WTC11 (cell line): ENCODE measurements around the gene MAZ. TPM values are rescaled to one million over a fixed set of nuclear protein-coding genes. Genes with fewer than 3 reads are reported as not detected.

Experiments
- ATAC-seq: fragments of 200-7000 bp; cut with Tn5 transposase; 2 replicates; pipeline ENCODE4 v1.10.0; 2021; ENCODE audit warnings: mild to moderate bottlenecking, moderate library complexity
- CTCF ChIA-PET: fragments of 300-600 bp; sonication (Branson Sonifier 250); formaldehyde crosslinking; loops from one replicate; lab custom pipeline; 2021; ENCODE audit warnings: antibody characterized with exemption; lab: Charles Lee
- POLR2A ChIA-PET: fragments of 350-600 bp; sonication (Branson Sonifier 250); formaldehyde crosslinking; loops from one replicate; lab custom pipeline; 2021; ENCODE audit warnings: antibody characterized with exemption; lab: Charles Lee
- DNase-seq: peaks from one replicate; pipeline ENCODE4 v3.0.0; 2021; ENCODE audit warnings: low spot score
- H3K27ac Mint-ChIP-seq: 2 replicates; pipeline ENCODE4 v1.8.0; 2021; ENCODE audit warnings: mixed read lengths
- H3K27me3 Mint-ChIP-seq: 2 replicates; pipeline ENCODE4 v1.8.0; 2021; ENCODE audit warnings: low read depth, mild to moderate bottlenecking, moderate library complexity, mixed read lengths
- H3K36me3 Mint-ChIP-seq: 2 replicates; pipeline ENCODE4 v1.8.0; 2021; ENCODE audit warnings: mixed read lengths
- H3K4me1 Mint-ChIP-seq: 2 replicates; pipeline ENCODE4 v1.8.0; 2022; ENCODE audit warnings: mixed read lengths
- H3K4me3 Mint-ChIP-seq: 2 replicates; pipeline ENCODE4 v1.8.0; 2021; ENCODE audit warnings: mild to moderate bottlenecking, moderate library complexity, mixed read lengths
- H3K9me3 Mint-ChIP-seq: 2 replicates; pipeline ENCODE4 v1.8.0; 2021; ENCODE audit warnings: mixed read lengths
- ATF1 ChIP-seq: sonication (generic); formaldehyde crosslinking; IDR thresholded peaks from 2 replicates; pipeline ENCODE4 v1.8.1; 2023; ENCODE audit warnings: mild to moderate bottlenecking, moderate library complexity, missing genetic modification reagents
- CREM ChIP-seq: sonication (generic); formaldehyde crosslinking; IDR thresholded peaks from 2 replicates; pipeline ENCODE4 v1.8.1; 2022; ENCODE audit warnings: mild to moderate bottlenecking, missing genetic modification reagents, moderate library complexity
- ELF4 ChIP-seq: sonication (generic); formaldehyde crosslinking; IDR thresholded peaks from 2 replicates; pipeline ENCODE4 v1.8.1; 2022; ENCODE audit warnings: low read depth, mild to moderate bottlenecking, moderate library complexity, missing genetic modification reagents
- FOXJ3 ChIP-seq: sonication (generic); formaldehyde crosslinking; IDR thresholded peaks from 2 replicates; pipeline ENCODE4 v1.9.0; 2021; ENCODE audit warnings: missing genetic modification reagents, mild to moderate bottlenecking, borderline replicate concordance
- FOXK1 ChIP-seq: sonication (generic); formaldehyde crosslinking; IDR thresholded peaks from 2 replicates; pipeline ENCODE4 v1.8.0; 2022; ENCODE audit warnings: mild to moderate bottlenecking, moderate library complexity, missing genetic modification reagents
- GABPB1 ChIP-seq: sonication (generic); formaldehyde crosslinking; IDR thresholded peaks from 2 replicates; pipeline ENCODE4 v1.8.1; 2023; ENCODE audit warnings: mild to moderate bottlenecking, missing genetic modification reagents
- JAZF1 ChIP-seq: fragments of 250-450 bp; sonication (Bioruptor Pico); IDR thresholded peaks from 2 replicates; pipeline ENCODE4 v1.9.0; 2021; ENCODE audit warnings: moderate library complexity, mild to moderate bottlenecking, inconsistent platforms
- KAT7 ChIP-seq: sonication (generic); formaldehyde crosslinking; IDR thresholded peaks from 2 replicates; pipeline ENCODE4 v1.8.1; 2023; ENCODE audit warnings: missing genetic modification reagents, mild to moderate bottlenecking, borderline replicate concordance
- NFYB ChIP-seq: sonication (generic); formaldehyde crosslinking; conservative IDR thresholded peaks from 2 replicates; pipeline ENCODE4 v1.8.0; 2022; ENCODE audit warnings: low read depth, missing genetic modification reagents
- NR2C2 ChIP-seq: sonication (generic); formaldehyde crosslinking; IDR thresholded peaks from 2 replicates; pipeline ENCODE4 v1.8.0; 2022; ENCODE audit warnings: mild to moderate bottlenecking, missing genetic modification reagents
- TCF7 ChIP-seq: sonication (generic); formaldehyde crosslinking; IDR thresholded peaks from 2 replicates; pipeline ENCODE4 v1.8.0; 2022; ENCODE audit warnings: mild to moderate bottlenecking, low read depth, missing genetic modification reagents, moderate library complexity
- ZNF121 ChIP-seq: sonication (generic); formaldehyde crosslinking; IDR thresholded peaks from 2 replicates; pipeline ENCODE4 v1.8.0; 2023; ENCODE audit warnings: missing genetic modification reagents
- ZNF219 ChIP-seq: sonication (generic); formaldehyde crosslinking; IDR thresholded peaks from 2 replicates; pipeline ENCODE4 v1.8.0; 2023; ENCODE audit warnings: missing genetic modification reagents, mild to moderate bottlenecking, borderline replicate concordance
- ZNF317 ChIP-seq: sonication (generic); formaldehyde crosslinking; IDR thresholded peaks from 2 replicates; pipeline ENCODE4 v1.8.1; 2023; ENCODE audit warnings: low read depth, mild to moderate bottlenecking, moderate library complexity, missing genetic modification reagents, borderline replicate concordance
- ZNF416 ChIP-seq: fragments of 250-450 bp; sonication (Bioruptor Pico); IDR thresholded peaks from 2 replicates; pipeline ENCODE4 v1.9.0; 2021; ENCODE audit warnings: mild to moderate bottlenecking, inconsistent platforms
- ZNF671 ChIP-seq: fragments of 250-450 bp; sonication (Bioruptor Pico); IDR thresholded peaks from 2 replicates; pipeline ENCODE4 v1.8.0; 2021; ENCODE audit warnings: mild to moderate bottlenecking
- total RNA-seq: library from RNA; stranded (reverse); gene quantifications from 3 replicates; pipeline ENCODE4 v1.2.3, GENCODE V29; 2021
- TF ChIP-seq, protein P1 (sequence below): sonication (generic); formaldehyde crosslinking; IDR thresholded peaks from 2 replicates; pipeline ENCODE4 v1.8.1; 2022; ENCODE audit warnings: low read depth, mild to moderate bottlenecking, moderate library complexity, missing genetic modification reagents, borderline replicate concordance
- TF ChIP-seq, protein P2 (sequence below): sonication (generic); formaldehyde crosslinking; IDR thresholded peaks from 2 replicates; pipeline ENCODE4 v1.8.1; 2022; ENCODE audit warnings: missing genetic modification reagents, borderline replicate concordance
- TF ChIP-seq, protein P3 (sequence below): fragments of 200-600 bp; IDR thresholded peaks from 2 replicates; pipeline ENCODE4 v1.8.0; 2022; ENCODE audit warnings: antibody characterized with exemption
- TF ChIP-seq, protein P4 (sequence below): fragments of 250-450 bp; sonication (Bioruptor Pico); IDR thresholded peaks from 2 replicates; pipeline ENCODE4 v1.8.0; 2021; ENCODE audit warnings: mild to moderate bottlenecking
- TF ChIP-seq, protein P5 (sequence below): fragments of 250-450 bp; sonication (Bioruptor Pico); conservative IDR thresholded peaks from 2 replicates; pipeline ENCODE4 v1.9.0; 2021; ENCODE audit warnings: mild to moderate bottlenecking
- TF ChIP-seq, protein P6 (sequence below): sonication (generic); formaldehyde crosslinking; IDR thresholded peaks from 2 replicates; pipeline ENCODE4 v1.8.1; 2022; ENCODE audit warnings: mild to moderate bottlenecking, moderate library complexity, missing genetic modification reagents
- TF ChIP-seq, protein P7 (sequence below): sonication (generic); formaldehyde crosslinking; IDR thresholded peaks from 2 replicates; pipeline ENCODE4 v1.8.1; 2023; ENCODE audit warnings: mild to moderate bottlenecking, moderate library complexity, missing genetic modification reagents

The MAZ gene
- total RNA-seq, 1 experiment from 2014 or later: 405 TPM

DNA sequence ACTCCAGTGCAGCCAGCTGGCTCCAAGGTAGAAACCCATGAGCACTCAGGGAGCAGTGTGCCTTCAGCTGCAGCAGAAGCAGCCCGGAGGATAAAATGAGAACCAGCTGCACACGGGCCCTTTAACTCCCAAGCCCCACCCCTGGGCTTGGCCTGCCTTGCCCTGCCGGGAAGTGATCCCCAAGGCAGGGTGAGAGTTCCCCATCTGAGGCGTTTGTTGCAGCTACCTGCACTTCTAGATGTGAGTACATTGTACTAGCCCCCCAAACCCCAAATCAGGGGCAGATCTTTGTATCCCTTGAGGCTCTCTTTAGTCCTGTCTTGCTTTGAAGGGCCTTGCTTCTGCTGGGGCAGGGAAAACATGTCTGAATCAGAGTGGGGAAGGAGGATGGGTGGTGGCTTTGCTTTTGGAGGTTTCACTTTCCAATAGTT lies 14.0 kb downstream of the MAZ start, which contains the start of gene MVP:
TSS of gene MVP (plus strand) at position 192 of the 431 bp plus-strand sequence. CDS start 10,088 bp downstream, outside the sequence.
- Mint-ChIP-seq H3K4me3 (peak within 1 kb of the TSS; percentile 47), H3K4me1 (peaks cover 43% of the 10 kb centered on the region), H3K27ac (peak within 1 kb of the TSS; percentile 45), H3K36me3 (peaks cover 30% of the 10 kb centered on the region), H3K27me3 (no peaks in the 10 kb centered on the region; the same call in 1 of the 2 replicates), H3K9me3 (no peaks in the 10 kb centered on the region)
- DNase-seq (no peak), ATAC-seq (no peak)
- CTCF ChIA-PET: interaction anchor here (0.6 to 6.0 kb wide), 11 partner anchors 10 to 681 kb away, joined by 3 to 50 read pairs (median 5); partner anchors contain the start of gene TLCD3B
- TF ChIP-seq GABPB1 (CRISPR knock-in tag): 0 out of 2 replicates have a peak, but pooled peaks have one; percentile 25
- TF ChIP-seq, protein P1, sequence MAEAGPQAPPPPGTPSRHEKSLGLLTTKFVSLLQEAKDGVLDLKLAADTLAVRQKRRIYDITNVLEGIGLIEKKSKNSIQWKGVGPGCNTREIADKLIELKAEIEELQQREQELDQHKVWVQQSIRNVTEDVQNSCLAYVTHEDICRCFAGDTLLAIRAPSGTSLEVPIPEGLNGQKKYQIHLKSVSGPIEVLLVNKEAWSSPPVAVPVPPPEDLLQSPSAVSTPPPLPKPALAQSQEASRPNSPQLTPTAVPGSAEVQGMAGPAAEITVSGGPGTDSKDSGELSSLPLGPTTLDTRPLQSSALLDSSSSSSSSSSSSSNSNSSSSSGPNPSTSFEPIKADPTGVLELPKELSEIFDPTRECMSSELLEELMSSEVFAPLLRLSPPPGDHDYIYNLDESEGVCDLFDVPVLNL: no peak
- TF ChIP-seq TCF7: no peak
- no peak for TF ChIP-seq ZNF219
- TF ChIP-seq FOXJ3 (CRISPR knock-in tag): no peak
- no peak for TF ChIP-seq JAZF1 (CRISPR knock-in tag)
- TF ChIP-seq, protein P2, sequence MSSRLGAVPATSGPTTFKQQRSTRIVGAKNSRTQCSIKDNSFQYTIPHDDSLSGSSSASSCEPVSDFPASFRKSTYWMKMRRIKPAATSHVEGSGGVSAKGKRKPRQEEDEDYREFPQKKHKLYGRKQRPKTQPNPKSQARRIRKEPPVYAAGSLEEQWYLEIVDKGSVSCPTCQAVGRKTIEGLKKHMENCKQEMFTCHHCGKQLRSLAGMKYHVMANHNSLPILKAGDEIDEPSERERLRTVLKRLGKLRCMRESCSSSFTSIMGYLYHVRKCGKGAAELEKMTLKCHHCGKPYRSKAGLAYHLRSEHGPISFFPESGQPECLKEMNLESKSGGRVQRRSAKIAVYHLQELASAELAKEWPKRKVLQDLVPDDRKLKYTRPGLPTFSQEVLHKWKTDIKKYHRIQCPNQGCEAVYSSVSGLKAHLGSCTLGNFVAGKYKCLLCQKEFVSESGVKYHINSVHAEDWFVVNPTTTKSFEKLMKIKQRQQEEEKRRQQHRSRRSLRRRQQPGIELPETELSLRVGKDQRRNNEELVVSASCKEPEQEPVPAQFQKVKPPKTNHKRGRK: no peak
- POLR2A ChIA-PET: interaction anchor here (1.0 kb wide), 1 partner anchor 8 kb away, joined by 4 read pairs; no protein-coding TSS in a partner anchor

DNA sequence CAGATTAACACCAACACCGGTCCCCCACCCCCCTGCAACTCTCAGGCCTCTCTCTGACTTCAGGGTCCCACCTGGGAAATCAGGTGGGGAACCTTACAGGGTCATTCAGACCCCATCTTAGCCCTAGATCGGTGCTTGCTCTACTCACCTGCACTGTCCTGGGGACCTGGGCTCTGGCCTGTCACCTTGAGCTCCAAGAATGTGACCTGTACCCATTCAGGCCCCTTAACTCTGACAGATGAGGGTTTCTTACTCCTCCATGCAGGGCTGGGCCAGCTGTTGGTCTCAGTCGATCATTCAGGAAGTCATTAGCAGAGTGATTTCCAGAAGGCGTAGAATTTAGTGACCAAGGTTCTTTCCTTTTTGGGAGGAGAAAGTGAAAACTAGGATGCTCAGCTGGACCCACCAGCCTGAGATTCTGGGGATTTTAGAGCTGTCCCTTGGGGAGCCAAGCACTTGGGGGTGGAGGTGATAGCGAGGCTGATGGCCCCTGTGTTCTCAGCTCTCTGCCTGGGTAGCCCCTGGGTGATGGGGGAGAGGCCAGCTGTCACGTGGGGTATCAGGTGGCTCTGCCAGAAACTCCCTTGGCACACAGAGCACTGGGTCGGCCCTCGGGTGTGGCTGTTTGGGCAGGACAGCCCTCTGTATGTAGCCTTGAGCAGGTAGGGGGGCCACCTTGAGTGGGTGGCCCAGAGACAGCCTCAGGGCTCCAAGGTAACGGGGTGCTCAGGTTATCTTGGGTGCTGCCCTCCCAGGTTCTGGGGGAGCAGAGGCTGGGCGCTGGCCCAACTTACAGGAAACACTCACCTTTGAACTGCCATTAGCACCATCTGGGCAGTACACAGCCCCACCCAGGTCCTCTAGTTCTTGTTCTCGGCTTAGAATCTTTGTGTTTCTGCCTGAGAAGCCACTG lies 14.7 kb downstream of the MAZ start:
- peaks cover 30% of the 10 kb centered on the region for H3K36me3 Mint-ChIP-seq
- no peaks in the 10 kb centered on the region for H3K9me3 Mint-ChIP-seq
- no peaks in the 10 kb centered on the region; the same call in 1 of the 2 replicates for H3K27me3 Mint-ChIP-seq
- peaks cover 46% of the 10 kb centered on the region for H3K4me1 Mint-ChIP-seq
- DNase-seq (no peak), ATAC-seq (no peak)
- no peak overlapping the region for H3K4me3 Mint-ChIP-seq
- ChIA-PET CTCF (interaction anchor here (0.6 to 6.0 kb wide), 6 partner anchors 11 to 99 kb away, joined by 3 to 50 read pairs (median 6); no protein-coding TSS in a partner anchor), POLR2A (no interaction called here)
- peak overlapping the region; percentile 45; the same call in 1 of the 2 replicates for H3K27ac Mint-ChIP-seq
- no peak for TF ChIP-seq ZNF219
- TF ChIP-seq NFYB (CRISPR knock-in tag): no peak
- no peak for TF ChIP-seq ZNF317
- TF ChIP-seq, protein P3, sequence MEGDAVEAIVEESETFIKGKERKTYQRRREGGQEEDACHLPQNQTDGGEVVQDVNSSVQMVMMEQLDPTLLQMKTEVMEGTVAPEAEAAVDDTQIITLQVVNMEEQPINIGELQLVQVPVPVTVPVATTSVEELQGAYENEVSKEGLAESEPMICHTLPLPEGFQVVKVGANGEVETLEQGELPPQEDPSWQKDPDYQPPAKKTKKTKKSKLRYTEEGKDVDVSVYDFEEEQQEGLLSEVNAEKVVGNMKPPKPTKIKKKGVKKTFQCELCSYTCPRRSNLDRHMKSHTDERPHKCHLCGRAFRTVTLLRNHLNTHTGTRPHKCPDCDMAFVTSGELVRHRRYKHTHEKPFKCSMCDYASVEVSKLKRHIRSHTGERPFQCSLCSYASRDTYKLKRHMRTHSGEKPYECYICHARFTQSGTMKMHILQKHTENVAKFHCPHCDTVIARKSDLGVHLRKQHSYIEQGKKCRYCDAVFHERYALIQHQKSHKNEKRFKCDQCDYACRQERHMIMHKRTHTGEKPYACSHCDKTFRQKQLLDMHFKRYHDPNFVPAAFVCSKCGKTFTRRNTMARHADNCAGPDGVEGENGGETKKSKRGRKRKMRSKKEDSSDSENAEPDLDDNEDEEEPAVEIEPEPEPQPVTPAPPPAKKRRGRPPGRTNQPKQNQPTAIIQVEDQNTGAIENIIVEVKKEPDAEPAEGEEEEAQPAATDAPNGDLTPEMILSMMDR: no peak
- TF ChIP-seq, protein P4, sequence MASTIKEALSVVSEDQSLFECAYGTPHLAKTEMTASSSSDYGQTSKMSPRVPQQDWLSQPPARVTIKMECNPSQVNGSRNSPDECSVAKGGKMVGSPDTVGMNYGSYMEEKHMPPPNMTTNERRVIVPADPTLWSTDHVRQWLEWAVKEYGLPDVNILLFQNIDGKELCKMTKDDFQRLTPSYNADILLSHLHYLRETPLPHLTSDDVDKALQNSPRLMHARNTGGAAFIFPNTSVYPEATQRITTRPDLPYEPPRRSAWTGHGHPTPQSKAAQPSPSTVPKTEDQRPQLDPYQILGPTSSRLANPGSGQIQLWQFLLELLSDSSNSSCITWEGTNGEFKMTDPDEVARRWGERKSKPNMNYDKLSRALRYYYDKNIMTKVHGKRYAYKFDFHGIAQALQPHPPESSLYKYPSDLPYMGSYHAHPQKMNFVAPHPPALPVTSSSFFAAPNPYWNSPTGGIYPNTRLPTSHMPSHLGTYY: no peak
- no peak for TF ChIP-seq ZNF671
- TF ChIP-seq, protein P5, sequence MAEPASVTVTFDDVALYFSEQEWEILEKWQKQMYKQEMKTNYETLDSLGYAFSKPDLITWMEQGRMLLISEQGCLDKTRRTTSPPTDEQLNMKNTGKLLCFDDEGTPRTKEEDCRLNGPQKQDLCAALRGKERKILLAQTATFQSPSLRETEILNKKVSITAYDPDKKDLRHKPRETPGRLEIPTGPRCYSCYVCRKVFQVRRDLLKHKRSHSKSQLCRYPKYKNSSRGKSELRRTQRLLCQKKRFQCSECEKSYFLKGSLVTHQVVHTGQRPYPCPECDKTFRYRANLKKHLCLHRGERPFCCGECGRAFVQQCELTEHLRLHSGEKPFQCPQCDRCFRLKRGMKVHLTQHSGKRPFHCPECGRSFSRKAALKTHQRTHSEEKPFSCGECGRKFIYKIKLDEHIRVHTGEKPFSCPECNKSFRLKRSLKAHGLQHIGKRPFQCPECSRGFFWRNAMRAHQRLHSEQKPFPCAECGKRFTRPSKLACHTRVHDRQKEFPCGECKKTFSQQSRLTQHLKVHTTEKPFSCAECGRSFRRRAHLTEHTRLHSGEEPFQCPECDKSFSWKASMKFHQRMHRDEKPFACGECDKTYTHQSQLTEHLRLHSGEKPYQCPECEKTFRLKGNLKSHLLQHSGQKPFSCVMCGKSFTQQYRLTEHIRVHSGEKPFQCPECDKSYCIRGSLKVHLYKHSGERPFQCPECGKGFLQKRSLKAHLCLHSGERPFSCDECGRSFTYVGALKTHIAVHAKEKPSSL (CRISPR knock-in tag): no peak
- no peak for TF ChIP-seq KAT7 (CRISPR knock-in tag)
- TF ChIP-seq, protein P6, sequence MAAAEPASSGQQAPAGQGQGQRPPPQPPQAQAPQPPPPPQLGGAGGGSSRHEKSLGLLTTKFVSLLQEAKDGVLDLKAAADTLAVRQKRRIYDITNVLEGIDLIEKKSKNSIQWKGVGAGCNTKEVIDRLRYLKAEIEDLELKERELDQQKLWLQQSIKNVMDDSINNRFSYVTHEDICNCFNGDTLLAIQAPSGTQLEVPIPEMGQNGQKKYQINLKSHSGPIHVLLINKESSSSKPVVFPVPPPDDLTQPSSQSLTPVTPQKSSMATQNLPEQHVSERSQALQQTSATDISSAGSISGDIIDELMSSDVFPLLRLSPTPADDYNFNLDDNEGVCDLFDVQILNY (CRISPR knock-in tag): no peak
- TF ChIP-seq CREM (CRISPR knock-in tag): no peak
- TF ChIP-seq NR2C2 (CRISPR knock-in tag): no peak
- TF ChIP-seq ELF4 (CRISPR knock-in tag): no peak
- TF ChIP-seq, protein P7, sequence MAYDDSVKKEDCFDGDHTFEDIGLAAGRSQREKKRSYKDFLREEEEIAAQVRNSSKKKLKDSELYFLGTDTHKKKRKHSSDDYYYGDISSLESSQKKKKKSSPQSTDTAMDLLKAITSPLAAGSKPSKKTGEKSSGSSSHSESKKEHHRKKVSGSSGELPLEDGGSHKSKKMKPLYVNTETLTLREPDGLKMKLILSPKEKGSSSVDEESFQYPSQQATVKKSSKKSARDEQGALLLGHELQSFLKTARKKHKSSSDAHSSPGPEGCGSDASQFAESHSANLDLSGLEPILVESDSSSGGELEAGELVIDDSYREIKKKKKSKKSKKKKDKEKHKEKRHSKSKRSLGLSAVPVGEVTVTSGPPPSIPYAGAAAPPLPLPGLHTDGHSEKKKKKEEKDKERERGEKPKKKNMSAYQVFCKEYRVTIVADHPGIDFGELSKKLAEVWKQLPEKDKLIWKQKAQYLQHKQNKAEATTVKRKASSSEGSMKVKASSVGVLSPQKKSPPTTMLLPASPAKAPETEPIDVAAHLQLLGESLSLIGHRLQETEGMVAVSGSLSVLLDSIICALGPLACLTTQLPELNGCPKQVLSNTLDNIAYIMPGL (CRISPR knock-in tag): no peak
- TF ChIP-seq ZNF121 (CRISPR knock-in tag): no peak
- TF ChIP-seq ATF1 (CRISPR knock-in tag): no peak
- no peak for TF ChIP-seq FOXK1 (CRISPR knock-in tag)
- TF ChIP-seq ZNF416: no peak
